Endothelial cell of umbilical vein (primary cell): ENCODE results near the gene PAX1. TPM values are rescaled to one million over a fixed set of nuclear protein-coding genes. Genes with fewer than 3 reads are reported as not detected.

Experiments used
- BruUV-seq: library from RNA; stranded (reverse); fragments of 400-500 nt; replicated peaks from 2 replicates; lab custom pipeline; 2021; lab: Mats Ljungman, UMichigan
- CTCF ChIA-PET: fragments of 300-600, 350-600 bp; sonication (Branson Sonifier 250); formaldehyde crosslinking; loops from one replicate; lab custom pipeline; 2021; ENCODE audit warnings: antibody characterized with exemption, inconsistent platforms; lab: Charles Lee
- POLR2A ChIA-PET: fragments of 300-600, 350-600 bp; sonication (Branson Sonifier 250); formaldehyde crosslinking; loops from one replicate; lab custom pipeline; 2021; ENCODE audit warnings: antibody characterized with exemption, inconsistent platforms; lab: Charles Lee
- DNase-seq: peaks from one replicate; pipeline ENCODE4 v3.0.0-alpha.2; 2011; ENCODE audit warnings: low read depth, low spot score
- FAIRE-seq: peaks from 2 replicates; lab custom pipeline; 2011; peaks lifted over from hg19 to GRCh38; lab: Jason Lieb, UNC
- H2AFZ ChIP-seq: 2 replicates; pipeline ENCODE4 v1.6.0; 2012; ENCODE audit warnings: low read depth, low read length, control low read depth, inconsistent platforms
- H3K27ac ChIP-seq: 2 replicates; pipeline ENCODE4 v1.5.1; 2011; ENCODE audit warnings: low read depth, mild to moderate bottlenecking, control low read depth, low read length, moderate library complexity; ENCODE audit not compliant: insufficient read depth
- H3K27me3 ChIP-seq, 2 experiments: 2 replicates each; pipeline versions ENCODE4 v1.6.0 to v1.6.1; 2011; ENCODE audit warnings: low read length in 2 of 2, mixed read lengths in 1 of 2; ENCODE audit not compliant: control insufficient read depth in 2 of 2, insufficient read depth in 2 of 2
- H3K36me3 ChIP-seq, 2 experiments: 2 replicates in 1 of 2; 3 replicates in 1 of 2; pipeline ENCODE4 v1.5.1; 2011; ENCODE audit warnings: low read length in 2 of 2, mild to moderate bottlenecking in 1 of 2, moderate library complexity in 1 of 2; ENCODE audit not compliant: control insufficient read depth in 2 of 2, insufficient read depth in 2 of 2; ENCODE audit errors: extremely low read depth in 1 of 2
- H3K4me1 ChIP-seq: 3 replicates; pipeline ENCODE4 v1.5.1; 2011; ENCODE audit warnings: mild to moderate bottlenecking, low read length; ENCODE audit not compliant: control insufficient read depth, insufficient read depth; ENCODE audit errors: extremely low read depth
- H3K4me2 ChIP-seq: 2 replicates; pipeline ENCODE4 v1.6.1; 2011; ENCODE audit warnings: low read length, control low read depth, mixed read lengths; ENCODE audit not compliant: insufficient read depth
- H3K4me3 ChIP-seq, 3 experiments: fragments of 200-600 bp in 1 of 3; sonication (generic), shearing (Covaris generic) in 1 of 3; replicated peaks in 1 of 3; 2 replicates each; pipeline ENCODE4 v1.5.1; 2011 to 2016; ENCODE audit warnings: control low read depth in 3 of 3, low read length in 3 of 3, mild to moderate bottlenecking in 2 of 3, inconsistent platforms in 1 of 3, low read depth in 1 of 3, moderate library complexity in 1 of 3; ENCODE audit not compliant: insufficient read depth in 1 of 3
- H3K79me2 ChIP-seq: 2 replicates; pipeline ENCODE4 v1.6.0; 2012; ENCODE audit warnings: low read length, inconsistent platforms; ENCODE audit not compliant: control insufficient read depth, insufficient read depth
- H3K9ac ChIP-seq: replicated peaks from 2 replicates; pipeline ENCODE3; 2011; ENCODE audit warnings: low read length, control low read depth; ENCODE audit not compliant: insufficient read depth; ENCODE audit errors: extremely low read depth
- H3K9me1 ChIP-seq: replicated peaks from 3 replicates; pipeline ENCODE4 v1.6.0; 2011; ENCODE audit warnings: mild to moderate bottlenecking, low read length; ENCODE audit not compliant: control insufficient read depth, insufficient read depth; ENCODE audit errors: extremely low read depth
- H3K9me3 ChIP-seq: replicated peaks from 2 replicates; pipeline ENCODE4 v1.5.1; 2012; ENCODE audit warnings: low read length, inconsistent platforms; ENCODE audit not compliant: control insufficient read depth, insufficient read depth
- H4K20me1 ChIP-seq: replicated peaks from 2 replicates; pipeline ENCODE3; 2011; ENCODE audit warnings: mild to moderate bottlenecking, low read length; ENCODE audit not compliant: control insufficient read depth, insufficient read depth; ENCODE audit errors: extremely low read depth
- EZH2 ChIP-seq: IDR thresholded peaks from 2 replicates; pipeline ENCODE4 v1.6.1; 2012; ENCODE audit warnings: borderline replicate concordance, low read depth, mild to moderate bottlenecking, moderate library complexity, low read length, inconsistent platforms; ENCODE audit not compliant: severe bottlenecking
- FOS ChIP-seq: IDR thresholded peaks from 2 replicates; pipeline ENCODE4 v1.6.1; 2011; ENCODE audit warnings: mild to moderate bottlenecking, low read length, moderate library complexity, borderline replicate concordance; ENCODE audit not compliant: insufficient read depth
- GATA2 ChIP-seq: IDR thresholded peaks from 2 replicates; pipeline ENCODE4 v1.7.0; 2011; ENCODE audit warnings: low read depth, mild to moderate bottlenecking, moderate library complexity, mixed read lengths, low read length; ENCODE audit not compliant: insufficient read length, insufficient read depth
- JUN ChIP-seq: IDR thresholded peaks from 2 replicates; pipeline ENCODE4 v1.6.1; 2011; ENCODE audit warnings: borderline replicate concordance, low read depth; ENCODE audit not compliant: insufficient read length, insufficient read depth
- MYC ChIP-seq: IDR thresholded peaks from one replicate; pipeline ENCODE4 v1.6.1; 2011; ENCODE audit warnings: mild to moderate bottlenecking, low read depth, low read length
- POLR2A ChIP-seq: IDR thresholded peaks from 2 replicates; pipeline ENCODE4 v1.6.1; 2012; ENCODE audit warnings: low read depth, mild to moderate bottlenecking, control low read depth, low read length
- POLR2AphosphoS5 ChIP-seq: IDR thresholded peaks from 2 replicates; pipeline ENCODE4 v1.6.1; 2012; ENCODE audit warnings: low read depth, mild to moderate bottlenecking, control low read depth, low read length, moderate library complexity; ENCODE audit not compliant: insufficient read depth
- dilution Hi-C: fragments of 300-500 bp; cut with MboI; formaldehyde crosslinking; loops from one replicate; pipeline ENCODE4 v1.15.0; 2019; ENCODE audit warnings: low sequenced_read_pairs; ENCODE audit not compliant: extremely low pct_ligation_motif_present
- intact Hi-C: fragments of 100-400 bp; cut with micrococcal nuclease; formaldehyde crosslinking; loops from one replicate; pipeline ENCODE4 v1.10.0; 2022
- polyA plus RNA-seq, 4 experiments: library from polyadenylated mRNA; depleted of rRNA in 3 of 4; stranded (reverse) in 3 of 4; unstranded in 1 of 4; fragments of >200 nt; gene quantifications; 2 replicates each; pipeline versions ENCODE4 v1.2.1 to v1.2.3, GENCODE V29; 2011 to 2012; ENCODE audit warnings: missing spikeins in 1 of 4
- total RNA-seq: library from RNA; stranded (reverse); gene quantifications from 2 replicates; pipeline ENCODE4 v1.2.3, GENCODE V29; 2021
- TF ChIP-seq, protein P1 (sequence below), 2 donors: IDR thresholded peaks; 1 replicate in 1 of 2; 2 replicates in 1 of 2; pipeline ENCODE4 v1.5.1; 2011; ENCODE audit warnings: low read length in 2 of 2, mild to moderate bottlenecking in 2 of 2, moderate library complexity in 2 of 2, control low read depth in 1 of 2, inconsistent platforms in 1 of 2, low read depth in 1 of 2; ENCODE audit not compliant: insufficient read depth in 1 of 2; ENCODE audit errors: extremely low read depth in 1 of 2
- TF ChIP-seq, protein P2 (sequence below): IDR thresholded peaks from 2 replicates; pipeline ENCODE4 v1.6.1; 2011; ENCODE audit not compliant: insufficient read depth, insufficient read length

The PAX1 gene
- total and polyA plus RNA-seq, 2 donors (not counting 3 experiments of a cell fraction or from before 2014, with no cell fraction given) = not detected

DNA sequence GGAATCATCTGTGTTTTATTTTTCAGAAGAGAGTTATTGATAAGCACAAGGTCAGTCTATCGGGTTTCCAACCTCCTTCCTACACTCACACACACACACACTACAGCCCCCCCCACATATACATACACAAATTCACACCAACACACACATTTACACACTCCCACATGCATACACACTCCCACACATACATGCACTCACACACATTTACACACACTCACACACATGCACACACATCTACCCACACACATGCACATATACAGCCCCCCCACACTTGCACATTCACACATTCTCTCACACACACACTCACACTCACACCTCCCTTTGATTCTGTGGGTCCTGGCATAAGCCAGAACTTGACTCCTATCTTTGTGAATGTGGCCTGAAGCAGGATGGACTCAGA, 34.5 kb upstream of the PAX1 start:
- Histone ChIP-seq H3K4me3 (no peak overlapping the region), H4K20me1 (no peaks in the 10 kb centered on the region), H2AFZ (no peak overlapping the region), H3K9ac (no peak overlapping the region), H3K4me1 (no peaks in the 10 kb centered on the region), H3K27ac (no peak overlapping the region), H3K27me3 (no peaks in the 10 kb centered on the region), H3K4me2 (no peak overlapping the region), H3K9me1 (no peaks in the 10 kb centered on the region), H3K36me3 (no peaks in the 10 kb centered on the region), H3K9me3 (peaks cover 4% of the 10 kb centered on the region), H3K79me2 (no peaks in the 10 kb centered on the region)
- FAIRE-seq = no peak
- intact Hi-C loops (no loop called here), dilution Hi-C loops (no loop called here)
- TF ChIP-seq, protein P1, sequence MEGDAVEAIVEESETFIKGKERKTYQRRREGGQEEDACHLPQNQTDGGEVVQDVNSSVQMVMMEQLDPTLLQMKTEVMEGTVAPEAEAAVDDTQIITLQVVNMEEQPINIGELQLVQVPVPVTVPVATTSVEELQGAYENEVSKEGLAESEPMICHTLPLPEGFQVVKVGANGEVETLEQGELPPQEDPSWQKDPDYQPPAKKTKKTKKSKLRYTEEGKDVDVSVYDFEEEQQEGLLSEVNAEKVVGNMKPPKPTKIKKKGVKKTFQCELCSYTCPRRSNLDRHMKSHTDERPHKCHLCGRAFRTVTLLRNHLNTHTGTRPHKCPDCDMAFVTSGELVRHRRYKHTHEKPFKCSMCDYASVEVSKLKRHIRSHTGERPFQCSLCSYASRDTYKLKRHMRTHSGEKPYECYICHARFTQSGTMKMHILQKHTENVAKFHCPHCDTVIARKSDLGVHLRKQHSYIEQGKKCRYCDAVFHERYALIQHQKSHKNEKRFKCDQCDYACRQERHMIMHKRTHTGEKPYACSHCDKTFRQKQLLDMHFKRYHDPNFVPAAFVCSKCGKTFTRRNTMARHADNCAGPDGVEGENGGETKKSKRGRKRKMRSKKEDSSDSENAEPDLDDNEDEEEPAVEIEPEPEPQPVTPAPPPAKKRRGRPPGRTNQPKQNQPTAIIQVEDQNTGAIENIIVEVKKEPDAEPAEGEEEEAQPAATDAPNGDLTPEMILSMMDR (IDR thresholded peaks at IDR 0.05; ENCODE audit: extremely low read depth in 1 of 2, insufficient read depth in 1 of 2, low read depth in 1 of 2, low read length in 2 of 2) = no peak
- TF ChIP-seq, protein P2, sequence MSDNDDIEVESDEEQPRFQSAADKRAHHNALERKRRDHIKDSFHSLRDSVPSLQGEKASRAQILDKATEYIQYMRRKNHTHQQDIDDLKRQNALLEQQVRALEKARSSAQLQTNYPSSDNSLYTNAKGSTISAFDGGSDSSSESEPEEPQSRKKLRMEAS = no peak
- TF ChIP-seq EZH2 (no peak), FOS (no peak), GATA2 (no peak), MYC (no peak), POLR2A (no peak), POLR2AphosphoS5 (no peak), JUN (no peak)
- no TSS peak for BruUV-seq
- no peak for DNase-seq
- ChIA-PET CTCF (no interaction called here), POLR2A (no interaction called here)
